Activated CD8-positive, alpha-beta T cell treated with anti-CD3 and anti-CD28 coated beads for 36 hours (primary cell): ENCODE results near the gene TC2N. TPM values are rescaled to one million over a fixed set of nuclear protein-coding genes. Genes with fewer than 3 reads are reported as not detected.
A peak's percentile ranks its signal among the peaks of the same experiment; 100 is the strongest.

ENCODE experiments used
- ATAC-seq: fragments of 200-7000 bp; cut with Tn5 transposase; one replicate; pipeline ENCODE4 v1.10.0; 2021; ENCODE audit warnings: mild to moderate bottlenecking, moderate library complexity
- CTCF ChIA-PET: fragments of 350-600 bp; sonication (Branson Sonifier 250); formaldehyde crosslinking; loops from one replicate; lab custom pipeline; 2021; ENCODE audit warnings: antibody characterized with exemption; lab: Charles Lee
- POLR2A ChIA-PET: fragments of 350-600 bp; sonication (Branson Sonifier 250); formaldehyde crosslinking; loops from one replicate; lab custom pipeline; 2021; ENCODE audit warnings: antibody characterized with exemption; lab: Charles Lee
- DNase-seq: peaks from one replicate; pipeline ENCODE4 v3.0.0-alpha.2; 2020
- H3K27ac Mint-ChIP-seq: one replicate; pipeline ENCODE4 v1.8.0; 2021; ENCODE audit warnings: mild to moderate bottlenecking, mixed read lengths
- H3K27me3 Mint-ChIP-seq: one replicate; pipeline ENCODE4 v1.8.0; 2021; ENCODE audit warnings: mixed read lengths
- H3K36me3 Mint-ChIP-seq: one replicate; pipeline ENCODE4 v1.8.0; 2021; ENCODE audit warnings: low read depth, mixed read lengths
- H3K4me1 Mint-ChIP-seq: one replicate; pipeline ENCODE4 v1.8.0; 2021; ENCODE audit warnings: low read depth, mixed read lengths
- H3K4me3 Mint-ChIP-seq: one replicate; pipeline ENCODE4 v1.8.0; 2021; ENCODE audit warnings: mild to moderate bottlenecking, moderate library complexity, mixed read lengths
- H3K9me3 Mint-ChIP-seq: one replicate; pipeline ENCODE4 v1.8.0; 2021; ENCODE audit warnings: mixed read lengths
- intact Hi-C: fragments of 100-400 bp; cut with micrococcal nuclease; formaldehyde crosslinking; loops from one replicate; pipeline ENCODE4 v1.10.0; 2022
- total RNA-seq, 2 experiments: library from RNA; stranded (reverse); gene quantifications; one replicate each; pipeline ENCODE4 v1.2.3, GENCODE V29; 2021
- TF ChIP-seq, protein P1 (sequence below): fragments of 200-600 bp; IDR thresholded peaks from one replicate; pipeline ENCODE4 v1.8.0; 2022; ENCODE audit warnings: antibody characterized with exemption, mild to moderate bottlenecking

Gene TC2N
- total RNA-seq, 2 experiments from 2014 or later: 28.5 to 32.5 TPM

- TF ChIP-seq, protein P1, sequence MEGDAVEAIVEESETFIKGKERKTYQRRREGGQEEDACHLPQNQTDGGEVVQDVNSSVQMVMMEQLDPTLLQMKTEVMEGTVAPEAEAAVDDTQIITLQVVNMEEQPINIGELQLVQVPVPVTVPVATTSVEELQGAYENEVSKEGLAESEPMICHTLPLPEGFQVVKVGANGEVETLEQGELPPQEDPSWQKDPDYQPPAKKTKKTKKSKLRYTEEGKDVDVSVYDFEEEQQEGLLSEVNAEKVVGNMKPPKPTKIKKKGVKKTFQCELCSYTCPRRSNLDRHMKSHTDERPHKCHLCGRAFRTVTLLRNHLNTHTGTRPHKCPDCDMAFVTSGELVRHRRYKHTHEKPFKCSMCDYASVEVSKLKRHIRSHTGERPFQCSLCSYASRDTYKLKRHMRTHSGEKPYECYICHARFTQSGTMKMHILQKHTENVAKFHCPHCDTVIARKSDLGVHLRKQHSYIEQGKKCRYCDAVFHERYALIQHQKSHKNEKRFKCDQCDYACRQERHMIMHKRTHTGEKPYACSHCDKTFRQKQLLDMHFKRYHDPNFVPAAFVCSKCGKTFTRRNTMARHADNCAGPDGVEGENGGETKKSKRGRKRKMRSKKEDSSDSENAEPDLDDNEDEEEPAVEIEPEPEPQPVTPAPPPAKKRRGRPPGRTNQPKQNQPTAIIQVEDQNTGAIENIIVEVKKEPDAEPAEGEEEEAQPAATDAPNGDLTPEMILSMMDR: no peak
Measured at GRCh38 chr14:91861091-91861490, 6.2 kb downstream of the TC2N start.

GRCh38 chr14:91860238-91860637 lies 7.1 kb downstream of the TC2N start:
- intact Hi-C loops: no loop called here
- Mint-ChIP-seq H3K9me3 (no peaks in the 10 kb centered on the region), H3K27ac (peak overlapping the region; percentile 91), H3K36me3 (peaks cover 15% of the 10 kb centered on the region), H3K4me3 (no peak overlapping the region), H3K4me1 (peaks cover 85% of the 10 kb centered on the region), H3K27me3 (no peaks in the 10 kb centered on the region)
- TF ChIP-seq, protein P1: no peak
- POLR2A ChIA-PET: interaction anchor here (1.1 kb wide), 1 partner anchor 21 kb away, joined by 3 read pairs; no protein-coding TSS in a partner anchor
- DNase-seq (no peak), ATAC-seq (no peak)
- CTCF ChIA-PET: no interaction called here

More at GRCh38 chr14:91861091-91861490, 6.2 kb downstream of the TC2N start:
- H3K36me3 Mint-ChIP-seq: peaks cover 12% of the 10 kb centered on the region
- peak overlapping the region; percentile 62 for H3K4me3 Mint-ChIP-seq
- no peaks in the 10 kb centered on the region for H3K27me3 Mint-ChIP-seq
- intact Hi-C loops: no loop called here
- peak overlapping the region; percentile 91 for H3K27ac Mint-ChIP-seq
- H3K4me1 Mint-ChIP-seq: peaks cover 81% of the 10 kb centered on the region
- ChIA-PET POLR2A (interaction anchor here (0.6 to 1.1 kb wide), 4 partner anchors 13 to 351 kb away, joined by 3 read pairs; partner anchors contain the start of gene PPP4R3A), CTCF (interaction anchor here (1.0 to 3.0 kb wide), 2 partner anchors 9 to 12 kb away, joined by 4 to 9 read pairs; no protein-coding TSS in a partner anchor)
- no peaks in the 10 kb centered on the region for H3K9me3 Mint-ChIP-seq
- no peak for ATAC-seq
- no peak for DNase-seq

- Mint-ChIP-seq H3K27me3 (no peaks in the 10 kb centered on the region), H3K9me3 (no peaks in the 10 kb centered on the region), H3K4me1 (peaks cover 84% of the 10 kb centered on the region), H3K27ac (peak overlapping the region; percentile 79), H3K36me3 (peaks cover 15% of the 10 kb centered on the region), H3K4me3 (no peak overlapping the region)
- ATAC-seq (peak; percentile 77), DNase-seq (peak; percentile 59)
- TF ChIP-seq, protein P1: no peak
- intact Hi-C loops: no loop called here
- ChIA-PET POLR2A (interaction anchor here (1.3 to 2.3 kb wide), 4 partner anchors 8 to 16 kb away, joined by 3 to 10 read pairs (median 7); partner anchors contain the start of gene TC2N), CTCF (interaction anchor here (0.6 to 1.8 kb wide), 6 partner anchors 10 to 138 kb away, joined by 3 to 4 read pairs (median 3); no protein-coding TSS in a partner anchor)
Measured at GRCh38 chr14:91858536-91859275, 8.6 kb downstream of the TC2N start.

DNA sequence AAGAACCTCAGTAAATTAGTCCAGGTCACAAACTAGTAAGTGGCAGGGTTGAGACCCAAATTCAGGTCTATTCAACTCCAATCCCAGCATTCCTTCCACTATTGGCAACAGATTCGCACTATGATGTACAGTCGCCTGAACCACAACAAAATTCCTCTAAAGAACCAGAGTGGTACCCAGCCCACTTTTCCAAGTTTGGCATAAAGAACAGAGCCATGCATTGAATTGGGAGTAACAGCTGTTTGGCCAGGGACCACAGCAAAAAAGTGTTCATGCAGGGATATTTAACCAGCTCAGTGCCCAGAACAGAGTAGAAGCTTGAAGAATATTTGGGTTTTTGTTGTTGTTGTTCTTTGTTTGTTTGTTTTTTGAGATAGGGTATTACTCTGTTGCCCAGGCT lies 9.7 kb downstream of the TC2N start:
- TF ChIP-seq, protein P1: no peak
- intact Hi-C loops: no loop called here
- Mint-ChIP-seq H3K4me1 (peaks cover 79% of the 10 kb centered on the region), H3K4me3 (no peak overlapping the region), H3K9me3 (no peaks in the 10 kb centered on the region), H3K36me3 (peaks cover 10% of the 10 kb centered on the region), H3K27ac (no peak overlapping the region), H3K27me3 (no peaks in the 10 kb centered on the region)
- CTCF ChIA-PET: interaction anchor here (1.8 kb wide), 1 partner anchor 12 kb away, joined by 4 read pairs; no protein-coding TSS in a partner anchor
- no peak for DNase-seq
- POLR2A ChIA-PET: interaction anchor here (1.4 to 2.3 kb wide), 2 partner anchors 10 to 14 kb away, joined by 8 to 10 read pairs; partner anchors contain the start of gene TC2N
- no peak for ATAC-seq
